ENCODE data around the gene REPS2. TPM values are rescaled to one million over a fixed set of nuclear protein-coding genes. Genes with fewer than 3 reads are reported as not detected.
A peak's percentile ranks its signal among the peaks of the same experiment; 100 is the strongest.

Gene REPS2
- total RNA-seq, 1 donor from 2014 or later: 1.2 TPM

GRCh38 chrX:17170973-17171372, 224.5 kb downstream of the REPS2 start:
- no peak overlapping the region for H3K4me3 ChIP-seq (ENCODE audit: insufficient read depth, low read depth, low read length)
- no peaks in the 10 kb centered on the region for H3K9me3 ChIP-seq (ENCODE audit: insufficient read depth, low read depth, low read length)
- H3K27ac ChIP-seq (ENCODE audit: low read depth, low read length): no peak overlapping the region
- H3K4me1 ChIP-seq (ENCODE audit: insufficient read depth, low read length): no peaks in the 10 kb centered on the region
- no peak overlapping the region for H2AFZ ChIP-seq (ENCODE audit: low read depth, low read length)
- no peaks in the 10 kb centered on the region for H3K9me3 Mint-ChIP-seq (ENCODE audit: unreplicated experiment)
- no peak overlapping the region for H3K4me2 ChIP-seq (ENCODE audit: low read length)
- FAIRE-seq (peak; percentile 34), DNase-seq (ENCODE audit: low read depth) (no peak)
- H3K27me3 ChIP-seq (ENCODE audit: insufficient read depth, low read length): no peaks in the 10 kb centered on the region
- H3K27ac Mint-ChIP-seq (ENCODE audit: unreplicated experiment): no peak overlapping the region
- no peaks in the 10 kb centered on the region for H3K4me1 Mint-ChIP-seq (ENCODE audit: low read depth, unreplicated experiment)
- H3K9ac ChIP-seq (ENCODE audit: low read length): no peak overlapping the region
- H4K20me1 ChIP-seq (ENCODE audit: insufficient read depth, low read length): no peaks in the 10 kb centered on the region
- peaks cover 2% of the 10 kb centered on the region for H3K27me3 Mint-ChIP-seq (ENCODE audit: low read depth, unreplicated experiment)
- H3K79me2 ChIP-seq (ENCODE audit: insufficient read depth, low read length): no peaks in the 10 kb centered on the region
- H3K36me3 Mint-ChIP-seq (ENCODE audit: low read depth, unreplicated experiment): no peaks in the 10 kb centered on the region
- no peaks in the 10 kb centered on the region for H3K36me3 ChIP-seq (ENCODE audit: insufficient read depth, low read length)
- TF ChIP-seq EZH2 (IDR thresholded peaks at IDR 0.05; ENCODE audit: insufficient read depth, low read length): no peak
- no peak for TF ChIP-seq CTCF (IDR thresholded peaks at IDR 0.05; ENCODE audit: insufficient read depth, low read depth, low read length)
- no peak overlapping the region for H3K4me3 Mint-ChIP-seq (ENCODE audit: unreplicated experiment)

- FAIRE-seq (no peak), DNase-seq (ENCODE audit: low read depth) (no peak)
- Histone ChIP-seq H4K20me1 (ENCODE audit: insufficient read depth, low read length) (no peaks in the 10 kb centered on the region), H3K27ac (ENCODE audit: low read depth, low read length) (no peak overlapping the region), H3K9me3 (ENCODE audit: insufficient read depth, low read depth, low read length) (no peaks in the 10 kb centered on the region), H3K4me3 (ENCODE audit: insufficient read depth, low read depth, low read length) (no peak overlapping the region), H3K27me3 (ENCODE audit: insufficient read depth, low read length) (no peaks in the 10 kb centered on the region), H3K36me3 (ENCODE audit: insufficient read depth, low read length) (no peaks in the 10 kb centered on the region), H3K9ac (ENCODE audit: low read length) (no peak overlapping the region), H3K79me2 (ENCODE audit: insufficient read depth, low read length) (no peaks in the 10 kb centered on the region), H2AFZ (ENCODE audit: low read depth, low read length) (no peak overlapping the region), H3K4me2 (ENCODE audit: low read length) (no peak overlapping the region), H3K4me1 (ENCODE audit: insufficient read depth, low read length) (no peaks in the 10 kb centered on the region)
- no peaks in the 10 kb centered on the region for H3K9me3 Mint-ChIP-seq (ENCODE audit: unreplicated experiment)
- peak overlapping the region; percentile 41 for H3K27ac Mint-ChIP-seq (ENCODE audit: unreplicated experiment)
- H3K36me3 Mint-ChIP-seq (ENCODE audit: low read depth, unreplicated experiment): no peaks in the 10 kb centered on the region
- no peaks in the 10 kb centered on the region for H3K27me3 Mint-ChIP-seq (ENCODE audit: low read depth, unreplicated experiment)
- TF ChIP-seq CTCF (IDR thresholded peaks at IDR 0.05; ENCODE audit: insufficient read depth, low read depth, low read length): no peak
- no peak for TF ChIP-seq EZH2 (IDR thresholded peaks at IDR 0.05; ENCODE audit: insufficient read depth, low read length)
- H3K4me1 Mint-ChIP-seq (ENCODE audit: low read depth, unreplicated experiment): no peaks in the 10 kb centered on the region
- H3K4me3 Mint-ChIP-seq (ENCODE audit: unreplicated experiment): no peak overlapping the region
Observed at GRCh38 chrX:17174671-17175070, 228.2 kb downstream of the REPS2 start.

- Mint-ChIP-seq H3K27me3 (ENCODE audit: low read depth, unreplicated experiment) (no peaks in the 10 kb centered on the region), H3K4me3 (ENCODE audit: unreplicated experiment) (no peak overlapping the region), H3K4me1 (ENCODE audit: low read depth, unreplicated experiment) (no peaks in the 10 kb centered on the region), H3K9me3 (ENCODE audit: unreplicated experiment) (no peaks in the 10 kb centered on the region), H3K36me3 (ENCODE audit: low read depth, unreplicated experiment) (no peaks in the 10 kb centered on the region), H3K27ac (ENCODE audit: unreplicated experiment) (no peak overlapping the region)
- FAIRE-seq: no peak
- TF ChIP-seq EZH2 (IDR thresholded peaks at IDR 0.05; ENCODE audit: insufficient read depth, low read length) (no peak), CTCF (IDR thresholded peaks at IDR 0.05; ENCODE audit: insufficient read depth, low read depth, low read length) (no peak)
- Histone ChIP-seq H3K9ac (ENCODE audit: low read length) (no peak overlapping the region), H3K36me3 (ENCODE audit: insufficient read depth, low read length) (no peaks in the 10 kb centered on the region), H2AFZ (ENCODE audit: low read depth, low read length) (no peak overlapping the region), H3K9me3 (ENCODE audit: insufficient read depth, low read depth, low read length) (no peaks in the 10 kb centered on the region), H3K4me1 (ENCODE audit: insufficient read depth, low read length) (no peaks in the 10 kb centered on the region), H3K27me3 (ENCODE audit: insufficient read depth, low read length) (no peaks in the 10 kb centered on the region), H3K79me2 (ENCODE audit: insufficient read depth, low read length) (no peaks in the 10 kb centered on the region), H4K20me1 (ENCODE audit: insufficient read depth, low read length) (no peaks in the 10 kb centered on the region), H3K4me3 (ENCODE audit: insufficient read depth, low read depth, low read length) (no peak overlapping the region), H3K4me2 (ENCODE audit: low read length) (no peak overlapping the region), H3K27ac (ENCODE audit: low read depth, low read length) (no peak overlapping the region)
- DNase-seq (ENCODE audit: low read depth): no peak
Observed at GRCh38 chrX:17182317-17182716, 235.9 kb downstream of the REPS2 start.

Measured in astrocyte (in vitro differentiated cells and primary cell).